A549 (cell line): ENCODE measurements around the gene PRSS8.

Source experiments
- CTCF ChIP-seq: fragments of >200 bp; sonication (Bioruptor Twin); formaldehyde crosslinking; IDR thresholded peaks from 3 replicates; pipeline ENCODE4 v1.5.1; 2016
- HOXA7 ChIP-seq: fragments of 250-450 bp; sonication (Bioruptor Pico); IDR thresholded peaks from 2 replicates; pipeline ENCODE4 v1.5.0; 2020; ENCODE audit warnings: mild to moderate bottlenecking, moderate library complexity
- NR3C1 ChIP-seq: fragments of >200 bp; sonication (Bioruptor Twin); formaldehyde crosslinking; IDR thresholded peaks from 3 replicates; pipeline ENCODE4 v1.6.1; 2017
- POLR2A ChIP-seq: IDR thresholded peaks from 2 replicates; pipeline ENCODE4 v1.6.1; 2012; ENCODE audit warnings: mild to moderate bottlenecking, low read length
- TF ChIP-seq, protein P1 (sequence below): fragments of 200-600 bp; sonication (generic); IDR thresholded peaks from 2 replicates; pipeline ENCODE4 v1.6.1; 2016; ENCODE audit warnings: antibody characterized with exemption, mild to moderate bottlenecking, moderate library complexity

GRCh38 chr16:31134625-31135534 lies 647 bp downstream of the PRSS8 start:
- no peak for TF ChIP-seq HOXA7 (CRISPR knock-in tag)
- no peak for TF ChIP-seq CTCF
- TF ChIP-seq NR3C1 = no peak
- TF ChIP-seq POLR2A = no peak
- TF ChIP-seq, protein P1, sequence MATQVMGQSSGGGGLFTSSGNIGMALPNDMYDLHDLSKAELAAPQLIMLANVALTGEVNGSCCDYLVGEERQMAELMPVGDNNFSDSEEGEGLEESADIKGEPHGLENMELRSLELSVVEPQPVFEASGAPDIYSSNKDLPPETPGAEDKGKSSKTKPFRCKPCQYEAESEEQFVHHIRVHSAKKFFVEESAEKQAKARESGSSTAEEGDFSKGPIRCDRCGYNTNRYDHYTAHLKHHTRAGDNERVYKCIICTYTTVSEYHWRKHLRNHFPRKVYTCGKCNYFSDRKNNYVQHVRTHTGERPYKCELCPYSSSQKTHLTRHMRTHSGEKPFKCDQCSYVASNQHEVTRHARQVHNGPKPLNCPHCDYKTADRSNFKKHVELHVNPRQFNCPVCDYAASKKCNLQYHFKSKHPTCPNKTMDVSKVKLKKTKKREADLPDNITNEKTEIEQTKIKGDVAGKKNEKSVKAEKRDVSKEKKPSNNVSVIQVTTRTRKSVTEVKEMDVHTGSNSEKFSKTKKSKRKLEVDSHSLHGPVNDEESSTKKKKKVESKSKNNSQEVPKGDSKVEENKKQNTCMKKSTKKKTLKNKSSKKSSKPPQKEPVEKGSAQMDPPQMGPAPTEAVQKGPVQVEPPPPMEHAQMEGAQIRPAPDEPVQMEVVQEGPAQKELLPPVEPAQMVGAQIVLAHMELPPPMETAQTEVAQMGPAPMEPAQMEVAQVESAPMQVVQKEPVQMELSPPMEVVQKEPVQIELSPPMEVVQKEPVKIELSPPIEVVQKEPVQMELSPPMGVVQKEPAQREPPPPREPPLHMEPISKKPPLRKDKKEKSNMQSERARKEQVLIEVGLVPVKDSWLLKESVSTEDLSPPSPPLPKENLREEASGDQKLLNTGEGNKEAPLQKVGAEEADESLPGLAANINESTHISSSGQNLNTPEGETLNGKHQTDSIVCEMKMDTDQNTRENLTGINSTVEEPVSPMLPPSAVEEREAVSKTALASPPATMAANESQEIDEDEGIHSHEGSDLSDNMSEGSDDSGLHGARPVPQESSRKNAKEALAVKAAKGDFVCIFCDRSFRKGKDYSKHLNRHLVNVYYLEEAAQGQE = no peak
